Adipocyte (in vitro differentiated cells): ENCODE results near the gene CBLC.
"Not testable (repeated sequence)": the region's sequence is repeated elsewhere in the genome, so short reads cannot be mapped to it uniquely, and the experiment has no call there.

Source experiments
- DNase-seq: peaks from one replicate; pipeline ENCODE4 v3.0.0-alpha.2; 2015; ENCODE audit warnings: low read depth
- H3K27me3 ChIP-seq: replicated peaks from 2 replicates; pipeline ENCODE4 v1.7.0; 2013; ENCODE audit warnings: mild to moderate bottlenecking, low read length, moderate library complexity; ENCODE audit not compliant: control insufficient read depth, insufficient read depth
- H3K36me3 ChIP-seq: 2 replicates; pipeline ENCODE4 v1.7.0; 2013; ENCODE audit warnings: low read length, mild to moderate bottlenecking, moderate library complexity; ENCODE audit not compliant: control insufficient read depth, insufficient read depth, severe bottlenecking
- H3K4me1 ChIP-seq: 2 replicates; pipeline ENCODE4 v1.7.0; 2013; ENCODE audit warnings: mild to moderate bottlenecking, low read length, moderate library complexity; ENCODE audit not compliant: control insufficient read depth, insufficient read depth
- H3K4me3 ChIP-seq: 2 replicates; pipeline ENCODE4 v1.7.0; 2013; ENCODE audit warnings: mild to moderate bottlenecking, low read length, moderate library complexity
- H3K9ac ChIP-seq: 2 replicates; pipeline ENCODE4 v1.7.0; 2013; ENCODE audit warnings: mild to moderate bottlenecking, low read length, moderate library complexity
- H3K9me3 ChIP-seq: 2 replicates; pipeline ENCODE4 v1.7.0; 2013; ENCODE audit warnings: mild to moderate bottlenecking, low read length, moderate library complexity; ENCODE audit not compliant: control insufficient read depth

The CBLC gene

DNA sequence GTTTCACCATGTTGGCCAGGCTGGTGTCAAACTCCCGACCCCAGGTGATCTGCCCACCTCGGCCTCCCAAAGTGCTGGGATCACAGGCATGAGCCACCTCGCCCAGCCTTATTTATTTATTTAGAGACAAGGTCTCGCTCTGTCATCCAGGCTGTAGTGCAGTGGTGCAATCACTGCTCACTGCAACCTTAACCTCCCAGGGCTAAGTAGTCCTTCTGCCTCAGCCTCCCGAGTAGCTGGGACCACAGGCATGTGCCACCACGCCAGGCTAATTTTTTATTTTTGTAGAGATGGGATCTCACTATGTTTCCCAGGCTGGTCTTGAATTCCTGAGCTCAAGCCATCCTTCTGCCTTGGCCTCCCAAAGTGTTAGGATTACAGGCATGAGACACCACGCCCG lies 56.7 kb downstream of the CBLC start:
- H3K4me3 ChIP-seq, DNase-seq, H3K36me3 ChIP-seq, H3K9me3 ChIP-seq, H3K9ac ChIP-seq, H3K4me1 ChIP-seq: not testable (repeated sequence)
- peaks cover 18% of the 10 kb centered on the region for H3K27me3 ChIP-seq

DNA sequence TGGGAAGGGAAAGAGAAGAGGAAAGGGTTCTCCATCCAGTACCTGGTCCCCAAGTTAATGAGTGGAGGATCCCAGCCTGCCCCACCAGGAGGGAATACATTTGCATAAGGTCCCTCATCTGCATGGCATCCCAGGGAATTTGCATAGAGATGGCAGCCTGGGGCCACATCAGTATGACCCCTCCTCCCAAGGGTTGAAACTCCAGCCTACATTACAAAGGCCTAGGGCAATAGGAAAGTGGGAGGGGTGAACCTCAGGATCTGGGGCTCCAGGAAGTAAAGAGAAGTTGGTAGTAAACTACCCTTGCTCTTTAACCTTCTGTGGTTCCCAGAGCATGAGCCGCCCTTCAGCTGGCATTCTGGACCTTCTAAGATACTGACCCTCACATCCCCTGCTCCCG lies 61.6 kb downstream of the CBLC start:
- Histone ChIP-seq H3K4me3 (no peak overlapping the region), H3K9ac (no peak overlapping the region), H3K4me1 (no peaks in the 10 kb centered on the region), H3K9me3 (no peaks in the 10 kb centered on the region), H3K27me3 (peaks cover 7% of the 10 kb centered on the region), H3K36me3 (no peaks in the 10 kb centered on the region)
- no peak for DNase-seq

DNA sequence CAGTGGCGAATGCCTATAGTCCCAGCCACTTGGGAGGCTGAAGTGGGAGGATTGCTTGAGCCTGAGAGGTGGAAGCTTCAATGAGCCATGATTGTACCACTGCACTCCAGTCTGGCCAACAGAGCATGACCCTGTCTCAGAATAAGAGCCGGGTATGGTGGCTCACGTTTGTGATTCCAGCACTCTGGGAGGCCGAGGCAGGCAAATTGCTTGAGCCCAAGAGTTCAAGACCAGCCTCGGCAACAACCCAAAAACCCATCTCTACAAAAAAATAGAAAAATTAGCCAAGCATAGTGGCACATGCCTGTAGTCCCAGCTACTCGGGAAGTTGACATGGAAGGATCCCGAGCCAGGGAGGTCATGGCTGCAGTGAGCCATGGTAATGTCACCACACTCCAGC lies 63.1 kb downstream of the CBLC start:
- Histone ChIP-seq H3K36me3 (no peaks in the 10 kb centered on the region), H3K4me1 (no peaks in the 10 kb centered on the region), H3K9ac (no peak overlapping the region), H3K27me3 (no peaks in the 10 kb centered on the region), H3K9me3 (no peaks in the 10 kb centered on the region), H3K4me3 (no peak overlapping the region)
- DNase-seq, result no peak

DNA sequence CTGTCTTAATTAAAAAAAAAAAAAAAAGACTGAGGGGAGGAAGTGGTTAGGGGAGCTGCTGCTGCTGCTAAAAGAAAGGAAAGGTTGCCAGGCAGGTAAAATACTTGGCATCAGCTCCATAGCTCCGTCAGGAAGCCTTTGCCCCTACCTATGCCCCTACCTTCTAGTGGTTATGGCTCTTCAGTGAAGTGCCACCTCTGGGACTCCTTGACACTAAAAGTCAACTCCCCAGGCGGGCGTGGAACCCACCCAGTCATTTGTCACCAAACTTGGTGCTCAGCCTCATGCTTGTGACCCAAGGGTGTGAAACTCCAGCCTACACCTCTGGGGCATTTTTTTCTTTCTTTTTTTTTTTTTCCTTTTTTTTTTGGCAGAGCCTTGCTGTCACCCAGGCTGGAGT lies 63.5 kb downstream of the CBLC start:
- H3K4me3 ChIP-seq, result no peak overlapping the region
- H3K36me3 ChIP-seq, result no peaks in the 10 kb centered on the region
- H3K9me3 ChIP-seq, result no peaks in the 10 kb centered on the region
- DNase-seq, result no peak
- no peak overlapping the region for H3K9ac ChIP-seq
- no peaks in the 10 kb centered on the region for H3K27me3 ChIP-seq
- no peaks in the 10 kb centered on the region for H3K4me1 ChIP-seq

DNA sequence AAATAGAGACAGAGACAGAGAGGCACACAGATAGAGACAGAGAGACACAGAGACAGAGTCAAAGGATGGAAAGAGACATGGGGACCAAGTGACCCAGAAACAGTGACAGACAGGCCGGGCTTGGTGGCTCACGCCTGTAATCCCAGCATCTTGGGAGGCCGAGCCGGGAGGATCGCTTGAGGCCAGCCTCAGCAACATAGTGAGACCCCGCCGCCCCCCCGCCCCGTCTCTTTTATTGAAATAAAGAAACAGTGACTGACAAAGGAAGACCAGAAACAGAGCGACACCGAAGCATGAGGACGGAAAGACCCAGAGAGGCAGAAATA lies 67.6 kb downstream of the CBLC start:
- Histone ChIP-seq H3K27me3 (no peaks in the 10 kb centered on the region), H3K4me1 (peaks cover 19% of the 10 kb centered on the region), H3K9ac (peak overlapping the region; percentile 66), H3K9me3 (no peaks in the 10 kb centered on the region), H3K36me3 (no peaks in the 10 kb centered on the region), H3K4me3 (peak overlapping the region; percentile 83)
- DNase-seq, result no peak

DNA sequence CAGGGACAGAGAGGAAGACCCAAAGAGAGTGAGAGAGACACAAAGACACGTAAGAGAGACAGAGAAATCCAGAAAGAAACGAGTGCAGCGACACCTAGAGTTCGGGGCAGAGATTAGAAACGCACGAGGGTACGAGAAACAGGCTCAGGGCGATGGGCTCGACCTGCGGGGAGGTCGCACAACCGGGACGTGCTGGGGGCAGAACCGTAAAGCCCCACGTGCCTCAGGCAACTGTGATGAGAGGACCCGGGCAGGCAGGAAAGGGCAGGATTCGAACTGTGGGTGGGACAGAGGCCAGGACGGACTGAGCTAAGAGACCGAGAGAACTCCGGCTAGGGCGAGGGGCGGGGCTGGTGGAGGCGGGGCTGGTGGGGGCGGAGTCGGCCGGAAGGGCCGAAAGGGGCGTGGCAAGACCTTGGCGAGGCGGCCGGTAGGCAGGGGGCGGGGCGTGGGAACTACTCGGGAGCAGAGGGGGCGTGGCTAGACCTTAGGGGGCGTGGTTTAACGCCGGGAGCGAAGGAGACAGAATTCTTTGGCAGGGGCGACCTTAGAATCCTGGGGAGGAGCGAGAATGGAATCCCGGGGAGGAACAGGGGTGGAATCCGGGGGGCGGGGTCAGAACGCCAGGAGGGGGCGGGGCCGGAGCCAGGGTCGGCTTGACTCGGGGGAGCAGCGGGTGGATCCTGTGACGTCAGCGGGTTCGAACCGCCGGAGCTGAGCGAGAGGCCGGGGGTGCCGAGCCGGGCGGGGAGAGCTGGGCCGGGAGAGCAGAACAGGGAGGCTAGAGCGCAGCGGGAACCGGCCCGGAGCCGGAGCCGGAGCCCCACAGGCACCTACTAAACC lies 68.1 kb downstream of the CBLC start, which contains the start of gene NECTIN2:
Gene NECTIN2, plus strand, starts transcription at position 686 of the 843 bp plus-strand sequence. CDS start 229 bp downstream, outside the sequence.
- Histone ChIP-seq H3K9ac (peak within 1 kb of the TSS; percentile 98), H3K9me3 (no peaks in the 10 kb centered on the region), H3K27me3 (no peaks in the 10 kb centered on the region)

DNA sequence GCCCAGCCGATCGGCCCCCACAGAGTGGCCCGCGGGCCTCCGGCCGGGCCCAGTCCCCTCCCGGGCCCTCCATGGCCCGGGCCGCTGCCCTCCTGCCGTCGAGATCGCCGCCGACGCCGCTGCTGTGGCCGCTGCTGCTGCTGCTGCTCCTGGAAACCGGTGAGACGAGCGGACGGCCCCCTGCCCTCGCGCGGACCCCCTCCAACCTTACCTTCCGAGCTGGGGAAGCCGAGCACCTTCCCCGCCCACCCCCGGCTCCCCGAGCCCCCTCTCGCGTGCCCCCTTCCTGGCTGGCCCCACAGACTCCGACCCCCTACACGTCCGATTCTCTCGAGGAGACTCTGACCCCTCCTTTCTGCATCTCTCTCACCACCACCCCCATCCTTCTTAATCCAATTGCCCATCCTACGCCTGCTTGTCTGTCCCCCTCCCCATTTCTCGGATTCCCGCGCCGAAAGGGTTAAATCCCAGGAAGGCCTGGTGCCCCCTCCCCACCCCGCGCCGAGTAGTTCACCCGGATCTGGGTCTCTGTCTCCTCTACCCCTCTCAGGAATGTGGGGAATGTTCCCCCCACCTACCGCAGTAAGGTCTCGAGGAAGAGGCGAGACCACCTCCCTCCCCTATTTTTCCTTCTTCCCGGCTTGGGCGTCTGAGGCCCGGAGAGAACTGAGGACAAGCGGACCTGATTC lies 68.9 kb downstream of the CBLC start:
- Histone ChIP-seq H3K27me3 (no peaks in the 10 kb centered on the region), H3K9me3 (no peaks in the 10 kb centered on the region), H3K4me1 (peaks cover 19% of the 10 kb centered on the region), H3K4me3 (peak overlapping the region; percentile 98), H3K36me3 (no peaks in the 10 kb centered on the region), H3K9ac (peak overlapping the region; percentile 98)
- peak; percentile 63 for DNase-seq

More for the DNA sequence above, 68.1 kb downstream of the CBLC start, which contains the start of gene NECTIN2:
- DNase-seq, result peak; percentile 100
- Histone ChIP-seq H3K4me3 (peak within 1 kb of the TSS; percentile 98), H3K4me1 (peaks cover 19% of the 10 kb centered on the region), H3K36me3 (no peaks in the 10 kb centered on the region)

DNA sequence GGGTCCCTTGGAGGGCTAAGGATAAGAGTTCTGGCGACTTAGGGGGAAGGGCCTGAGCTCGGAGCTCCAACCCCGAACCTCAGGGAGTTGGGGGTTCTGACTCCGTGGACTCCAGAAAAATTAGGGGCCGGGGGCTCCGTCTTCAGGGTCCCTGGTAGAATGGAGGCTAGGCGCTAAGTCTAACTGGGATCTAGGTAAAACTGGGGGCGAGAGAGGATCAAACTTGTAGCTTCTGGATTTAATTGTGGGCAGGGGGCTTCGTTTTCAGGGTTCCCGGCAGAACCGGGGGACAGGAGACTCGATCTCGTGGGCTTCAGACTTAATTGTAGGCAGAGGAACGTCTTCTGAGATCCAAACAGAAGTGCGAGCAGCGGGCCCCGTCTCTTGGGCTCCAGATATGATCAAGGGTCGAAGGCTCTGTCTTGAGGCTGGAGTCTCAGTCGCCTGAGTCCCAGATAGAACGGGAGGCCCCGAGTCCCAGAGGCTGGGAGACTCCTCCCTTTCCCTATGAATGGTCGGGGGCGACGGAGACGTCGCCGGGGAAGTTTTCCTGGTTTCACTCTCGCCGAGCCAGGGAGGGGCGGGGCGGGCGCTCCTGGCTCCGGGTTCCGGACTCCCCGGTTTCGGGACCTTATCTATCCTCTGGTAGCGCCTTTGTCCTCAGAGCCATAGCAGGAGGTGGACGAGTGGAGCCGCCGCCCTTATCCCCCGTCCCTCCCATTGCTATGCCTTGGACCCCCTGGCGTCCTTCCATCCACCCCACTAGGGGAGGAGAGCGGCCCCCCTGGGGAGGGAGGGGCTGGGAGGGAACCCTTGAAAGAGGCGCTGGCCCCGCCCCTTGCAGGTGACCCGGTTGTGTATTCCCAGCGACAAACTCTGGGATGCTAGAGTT lies 69.7 kb downstream of the CBLC start:
- Histone ChIP-seq H3K27me3 (no peaks in the 10 kb centered on the region), H3K4me3 (peak overlapping the region; percentile 98), H3K36me3 (no peaks in the 10 kb centered on the region), H3K4me1 (peaks cover 19% of the 10 kb centered on the region), H3K9ac (peak overlapping the region; percentile 98), H3K9me3 (no peaks in the 10 kb centered on the region)
- peak; percentile 90 for DNase-seq

DNA sequence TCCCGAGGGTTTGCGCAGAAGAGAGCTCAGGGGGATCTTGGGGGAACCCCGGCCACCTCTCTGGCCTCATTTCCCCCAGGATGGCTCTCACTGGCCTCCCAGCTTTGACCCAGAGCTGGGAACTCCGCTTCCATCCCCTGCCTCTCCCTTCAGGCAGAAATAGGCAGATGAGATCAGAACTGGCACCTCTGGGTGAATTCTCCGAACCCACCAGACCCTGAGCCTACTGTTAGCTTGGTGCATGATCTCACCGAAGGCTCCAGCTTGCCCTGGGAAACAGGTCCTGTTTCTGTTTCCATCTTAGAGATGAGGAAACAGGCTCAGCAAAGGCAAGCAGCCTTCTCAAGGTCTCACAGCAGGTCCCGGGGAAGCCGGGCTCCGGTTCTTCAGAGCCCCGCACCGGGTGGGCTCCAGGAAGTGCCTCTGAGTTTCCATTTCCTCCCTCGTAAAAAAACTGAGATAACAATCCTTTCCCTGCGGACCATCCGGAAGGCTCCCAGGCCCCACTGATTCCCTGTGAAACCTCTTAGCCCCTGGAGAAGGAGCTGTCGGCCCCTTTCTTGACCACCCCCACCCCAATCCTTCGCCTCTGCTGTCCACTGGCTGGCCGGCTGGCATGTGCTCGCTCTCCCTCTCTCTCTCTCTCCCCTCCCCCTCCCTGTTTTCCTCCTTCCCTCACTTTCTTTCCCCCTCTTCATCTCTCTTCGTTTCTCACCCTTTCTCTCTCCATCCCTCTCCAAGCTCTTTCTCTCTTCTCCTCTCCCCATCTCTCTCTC lies 70.5 kb downstream of the CBLC start:
- DNase-seq, result peak; percentile 74
- Histone ChIP-seq H3K9me3 (no peaks in the 10 kb centered on the region), H3K36me3 (no peaks in the 10 kb centered on the region)

DNA sequence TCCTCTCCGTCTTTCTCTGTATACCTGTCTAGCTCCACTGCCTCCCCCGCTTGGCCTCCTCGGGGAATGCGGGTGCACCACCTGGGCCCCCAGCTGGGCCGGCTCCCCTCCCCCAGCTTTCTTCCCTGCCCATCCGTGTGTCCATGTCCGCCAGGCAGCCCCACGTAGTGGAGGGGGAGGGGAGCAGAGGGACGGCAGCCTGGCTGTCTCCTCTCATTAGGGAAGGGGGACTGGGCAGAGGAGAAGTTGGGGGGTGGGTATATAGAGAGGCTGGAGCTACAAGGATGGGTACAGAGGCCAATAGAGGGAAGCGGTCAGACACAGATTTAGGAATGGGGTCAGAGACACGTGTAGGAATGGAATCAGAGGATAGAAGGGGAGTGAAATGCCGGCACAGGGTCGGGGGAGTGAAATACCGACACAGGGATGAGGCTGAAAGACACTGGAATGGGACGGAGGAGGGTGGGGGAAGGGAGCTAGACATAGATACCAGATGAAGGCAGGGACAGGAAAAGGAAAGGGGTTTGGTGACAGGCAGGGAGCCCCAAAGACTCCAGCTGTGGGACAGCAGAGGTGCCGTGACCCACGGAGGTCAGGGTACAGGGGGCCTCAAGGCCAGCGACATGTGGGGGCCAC lies 71.2 kb downstream of the CBLC start:
- Histone ChIP-seq H3K4me1 (peaks cover 19% of the 10 kb centered on the region), H3K27me3 (no peaks in the 10 kb centered on the region), H3K9ac (peak overlapping the region; percentile 98), H3K36me3 (no peaks in the 10 kb centered on the region), H3K4me3 (peak overlapping the region; percentile 98), H3K9me3 (no peaks in the 10 kb centered on the region)
- peak; percentile 36 for DNase-seq

More for the DNA sequence above, 70.5 kb downstream of the CBLC start:
- peaks cover 19% of the 10 kb centered on the region for H3K4me1 ChIP-seq
- H3K4me3 ChIP-seq, result peak overlapping the region; percentile 98
- H3K9ac ChIP-seq, result peak overlapping the region; percentile 98
- H3K27me3 ChIP-seq, result no peaks in the 10 kb centered on the region
